Vagina (tissue), 2 donors: ENCODE results near the gene ZFPL1. TPM values are rescaled to one million over a fixed set of nuclear protein-coding genes. Genes with fewer than 3 reads are reported as not detected.

Experiments
- DNase-seq, 2 donors: peaks; one replicate each; pipeline ENCODE4 v3.0.0-alpha.2; 2017; ENCODE audit errors: extremely low spot score in 2 of 2
- H3K27ac ChIP-seq: fragments of 200-600 bp; sonication (generic); one replicate; pipeline ENCODE4 v1.5.1; 2019
- H3K27me3 ChIP-seq: fragments of 200-600 bp; sonication (generic); one replicate; pipeline ENCODE4 v1.5.1; 2019
- H3K36me3 ChIP-seq, 2 donors: fragments of 200-600 bp; sonication (generic); one replicate each; pipeline ENCODE4 v1.5.1; 2017 to 2019
- H3K4me1 ChIP-seq: fragments of 200-600 bp; sonication (generic); one replicate; pipeline ENCODE4 v1.5.1; 2019
- H3K4me3 ChIP-seq, 2 donors: fragments of 200-600 bp; sonication (generic); 1 replicate in 1 of 2; 2 replicates in 1 of 2; pipeline ENCODE4 v1.5.1; 2016 to 2019
- H3K9me3 ChIP-seq: fragments of 200-600 bp; sonication (generic); one replicate; pipeline ENCODE4 v1.5.1; 2019
- POLR2A ChIP-seq, 2 donors: fragments of 450-650 bp; IDR thresholded peaks; one replicate each; pipeline ENCODE4 v1.6.1; 2017; ENCODE audit warnings: antibody characterized with exemption in 2 of 2, mild to moderate bottlenecking in 2 of 2, moderate library complexity in 2 of 2
- POLR2AphosphoS5 ChIP-seq, 2 donors: sonication (generic); formaldehyde crosslinking; IDR thresholded peaks; one replicate each; pipeline ENCODE4 v1.9.0; 2017; ENCODE audit warnings: antibody characterized with exemption in 2 of 2, mild to moderate bottlenecking in 2 of 2, low read depth in 1 of 2; ENCODE audit not compliant: insufficient read depth in 1 of 2
- intact Hi-C: fragments of 100-400 bp; cut with DNase I; formaldehyde crosslinking; loops from one replicate; pipeline ENCODE4 v1.15.1; 2023
- total RNA-seq: library from RNA; depleted of rRNA; stranded (reverse); fragments of >200 nt; gene quantifications from one replicate; pipeline ENCODE4 v1.2.3, GENCODE V29; 2016
- TF ChIP-seq, protein P1 (sequence below), 3 experiments: fragments of 450-650 bp in 2 of 3; fragments of 200-600 bp in 1 of 3; sonication (generic) in 1 of 3; IDR thresholded peaks; one replicate each; pipeline ENCODE4 v1.5.1; 2017 to 2019; ENCODE audit warnings: antibody characterized with exemption in 3 of 3, mild to moderate bottlenecking in 2 of 3, moderate library complexity in 2 of 3

Gene ZFPL1
- total RNA-seq, 1 donor from 2014 or later: 50.8 TPM

GRCh38 chr11:65107078-65107477, 23.1 kb downstream of the ZFPL1 start:
- TF ChIP-seq, protein P1, sequence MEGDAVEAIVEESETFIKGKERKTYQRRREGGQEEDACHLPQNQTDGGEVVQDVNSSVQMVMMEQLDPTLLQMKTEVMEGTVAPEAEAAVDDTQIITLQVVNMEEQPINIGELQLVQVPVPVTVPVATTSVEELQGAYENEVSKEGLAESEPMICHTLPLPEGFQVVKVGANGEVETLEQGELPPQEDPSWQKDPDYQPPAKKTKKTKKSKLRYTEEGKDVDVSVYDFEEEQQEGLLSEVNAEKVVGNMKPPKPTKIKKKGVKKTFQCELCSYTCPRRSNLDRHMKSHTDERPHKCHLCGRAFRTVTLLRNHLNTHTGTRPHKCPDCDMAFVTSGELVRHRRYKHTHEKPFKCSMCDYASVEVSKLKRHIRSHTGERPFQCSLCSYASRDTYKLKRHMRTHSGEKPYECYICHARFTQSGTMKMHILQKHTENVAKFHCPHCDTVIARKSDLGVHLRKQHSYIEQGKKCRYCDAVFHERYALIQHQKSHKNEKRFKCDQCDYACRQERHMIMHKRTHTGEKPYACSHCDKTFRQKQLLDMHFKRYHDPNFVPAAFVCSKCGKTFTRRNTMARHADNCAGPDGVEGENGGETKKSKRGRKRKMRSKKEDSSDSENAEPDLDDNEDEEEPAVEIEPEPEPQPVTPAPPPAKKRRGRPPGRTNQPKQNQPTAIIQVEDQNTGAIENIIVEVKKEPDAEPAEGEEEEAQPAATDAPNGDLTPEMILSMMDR (IDR thresholded peaks at IDR 0.05): no peak
- TF ChIP-seq POLR2A (IDR thresholded peaks at IDR 0.05): no peak
- no peak for TF ChIP-seq POLR2AphosphoS5 (IDR thresholded peaks at IDR 0.05; ENCODE audit: insufficient read depth in 1 of 2, low read depth in 1 of 2)
- Histone ChIP-seq H3K4me3 (no peak overlapping the region), H3K27me3 (no peaks in the 10 kb centered on the region), H3K36me3 (peaks cover 0 to 12% of the 10 kb centered on the region in 2 donors), H3K27ac (no peak overlapping the region), H3K9me3 (no peaks in the 10 kb centered on the region), H3K4me1 (peaks cover 27% of the 10 kb centered on the region)
- intact Hi-C loops: no loop called here
- no peak for DNase-seq

GRCh38 chr11:65107751-65108468, 23.9 kb downstream of the ZFPL1 start:
- Histone ChIP-seq H3K27me3 (no peaks in the 10 kb centered on the region), H3K9me3 (no peaks in the 10 kb centered on the region), H3K36me3 (peaks cover 0 to 12% of the 10 kb centered on the region in 2 donors), H3K4me1 (peaks cover 34% of the 10 kb centered on the region), H3K27ac (no peak overlapping the region), H3K4me3 (no peak overlapping the region)
- intact Hi-C loops: no loop called here
- TF ChIP-seq POLR2AphosphoS5 (IDR thresholded peaks at IDR 0.05; ENCODE audit: insufficient read depth in 1 of 2, low read depth in 1 of 2) (no peak), POLR2A (IDR thresholded peaks at IDR 0.05) (no peak)
- TF ChIP-seq, protein P1 (IDR thresholded peaks at IDR 0.05): no peak
- no peak for DNase-seq

- no peak for DNase-seq
- intact Hi-C loops: no loop called here
- peaks cover 37% of the 10 kb centered on the region for H3K4me1 ChIP-seq
These were observed 24.6 kb downstream of the ZFPL1 start for GRCh38 chr11:65108469-65109123.

GRCh38 chr11:65109231-65110198, 25.5 kb downstream of the ZFPL1 start:
- no peak overlapping the region for H3K4me3 ChIP-seq
- no peak for DNase-seq
- peaks cover 0 to 12% of the 10 kb centered on the region in 2 donors for H3K36me3 ChIP-seq
- no peak overlapping the region for H3K27ac ChIP-seq
- no peaks in the 10 kb centered on the region for H3K27me3 ChIP-seq
- TF ChIP-seq POLR2A (IDR thresholded peaks at IDR 0.05) (no peak), POLR2AphosphoS5 (IDR thresholded peaks at IDR 0.05; ENCODE audit: insufficient read depth in 1 of 2, low read depth in 1 of 2) (no peak)
- TF ChIP-seq, protein P1 (IDR thresholded peaks at IDR 0.05): no peak
- no peaks in the 10 kb centered on the region for H3K9me3 ChIP-seq
- intact Hi-C loops: no loop called here
- H3K4me1 ChIP-seq: peaks cover 37% of the 10 kb centered on the region

More at GRCh38 chr11:65108469-65109123, 24.6 kb downstream of the ZFPL1 start:
- Histone ChIP-seq H3K36me3 (peaks cover 0 to 12% of the 10 kb centered on the region in 2 donors), H3K9me3 (no peaks in the 10 kb centered on the region), H3K27ac (no peak overlapping the region), H3K27me3 (no peaks in the 10 kb centered on the region), H3K4me3 (no peak overlapping the region)
- TF ChIP-seq, protein P1 (IDR thresholded peaks at IDR 0.05): no peak
- TF ChIP-seq POLR2AphosphoS5 (IDR thresholded peaks at IDR 0.05; ENCODE audit: insufficient read depth in 1 of 2, low read depth in 1 of 2) (no peak), POLR2A (IDR thresholded peaks at IDR 0.05) (no peak)
